ENCODE results near the gene SDHAF4.
A peak's percentile ranks its signal among the peaks of the same experiment; 100 is the strongest.
"Not testable (repeated sequence)": the region's sequence is repeated elsewhere in the genome, so short reads cannot be mapped to it uniquely, and the experiment has no call there.

The SDHAF4 gene

GRCh38 chr6:70566751-70567382 is at the start of gene SDHAF4:
Gene SDHAF4, plus strand, starts transcription at chr6:70566930. Its CDS starts 11 bp downstream, at chr6:70566941.
- H3K27ac ChIP-seq = peak within 1 kb of the TSS in 20 of 21 experiments; percentile 78 to 97 (median 91)
- peak within 1 kb of the TSS; percentile 54 to 93 (median 73) for H3K4me3 ChIP-seq

DNA sequence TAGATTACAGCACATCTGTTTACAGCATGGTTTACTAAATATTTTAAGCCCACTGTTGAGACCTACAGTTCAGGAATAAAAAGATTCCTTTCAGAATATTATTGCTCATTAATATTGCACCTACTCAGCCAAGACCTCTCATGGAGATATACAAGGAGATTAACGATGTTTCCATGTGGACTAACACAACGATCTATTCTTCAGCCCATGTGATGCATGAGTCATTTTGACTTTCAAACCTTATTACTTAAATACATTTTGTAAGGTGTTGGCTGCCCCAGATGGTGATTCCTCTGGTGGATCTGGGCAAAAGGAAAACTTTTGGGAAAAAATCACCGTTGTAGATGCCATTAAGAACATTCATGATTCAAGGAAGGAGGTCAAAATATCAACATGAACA is 48.0 kb upstream of the SDHAF4 start:
- Histone ChIP-seq H3K27ac (no peak overlapping the region), H3K4me3 (no peak overlapping the region)

DNA sequence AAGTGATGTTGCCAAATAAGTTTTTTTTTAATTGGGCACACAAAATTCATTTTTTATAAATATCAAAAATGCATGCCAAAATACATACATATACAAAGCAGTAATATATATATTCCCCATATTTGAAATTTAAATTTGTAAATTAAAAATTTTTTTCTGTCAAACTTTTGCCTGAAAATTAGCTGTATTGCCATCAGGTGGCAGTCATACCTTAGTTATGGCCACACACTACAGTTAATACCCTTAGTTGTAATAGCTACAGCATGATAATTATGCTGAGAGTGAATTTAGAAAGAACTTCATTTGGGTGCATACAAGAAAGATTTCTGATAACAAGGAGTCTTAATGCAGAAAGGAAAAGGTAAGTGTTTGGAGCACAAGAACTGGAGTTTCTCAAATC is 46.2 kb upstream of the SDHAF4 start:
- no peak overlapping the region for H3K27ac ChIP-seq
- no peak overlapping the region for H3K4me3 ChIP-seq

DNA sequence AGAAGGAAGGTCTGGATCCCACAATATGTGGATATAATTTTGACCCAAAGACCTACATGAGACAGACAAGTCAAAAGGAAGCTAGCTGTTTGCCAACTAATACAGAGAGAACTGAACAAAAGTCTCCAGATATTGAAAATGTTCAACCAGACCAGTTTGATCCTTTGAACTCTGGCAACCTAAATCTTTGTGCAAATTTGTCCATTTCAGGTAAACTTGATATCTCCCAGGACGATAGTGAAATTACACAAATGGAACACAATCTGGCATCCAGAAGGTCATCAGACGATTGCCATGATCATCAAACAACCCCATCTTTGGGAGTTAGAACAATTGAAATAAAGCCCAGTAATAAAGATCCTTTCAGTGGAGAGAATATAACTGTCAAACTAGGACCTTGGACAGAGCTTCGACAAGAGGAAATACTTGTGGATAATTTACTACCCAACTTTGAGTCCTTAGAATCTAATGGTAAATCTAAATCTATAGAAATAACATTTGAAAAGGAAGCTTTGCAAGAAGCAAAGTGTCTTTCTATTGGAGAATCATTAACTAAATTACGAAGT is 41.9 kb upstream of the SDHAF4 start:
- no peak overlapping the region for H3K4me3 ChIP-seq
- no peak overlapping the region for H3K27ac ChIP-seq

- H3K4me3 ChIP-seq = no peak overlapping the region
- H3K27ac ChIP-seq = no peak overlapping the region
Observed at GRCh38 chr6:70527071-70527737, 39.5 kb upstream of the SDHAF4 start.

- no peak overlapping the region for H3K27ac ChIP-seq
- H3K4me3 ChIP-seq = no peak overlapping the region
Observed at GRCh38 chr6:70530023-70530422, 36.7 kb upstream of the SDHAF4 start.

GRCh38 chr6:70531133-70531532 is 35.6 kb upstream of the SDHAF4 start:
- no peak overlapping the region for H3K27ac ChIP-seq
- H3K4me3 ChIP-seq = no peak overlapping the region

- H3K27ac ChIP-seq = no peak overlapping the region
- no peak overlapping the region for H3K4me3 ChIP-seq
Observed at GRCh38 chr6:70537266-70537665, 29.5 kb upstream of the SDHAF4 start.

GRCh38 chr6:70538376-70538775 is 28.4 kb upstream of the SDHAF4 start:
- H3K27ac ChIP-seq = no peak overlapping the region
- H3K4me3 ChIP-seq = no peak overlapping the region

- no peak overlapping the region for H3K27ac ChIP-seq
- no peak overlapping the region for H3K4me3 ChIP-seq
Observed at GRCh38 chr6:70547313-70547712, 19.4 kb upstream of the SDHAF4 start.

GRCh38 chr6:70547905-70548304 is 18.8 kb upstream of the SDHAF4 start:
- no peak overlapping the region for H3K27ac ChIP-seq
- no peak overlapping the region for H3K4me3 ChIP-seq

DNA sequence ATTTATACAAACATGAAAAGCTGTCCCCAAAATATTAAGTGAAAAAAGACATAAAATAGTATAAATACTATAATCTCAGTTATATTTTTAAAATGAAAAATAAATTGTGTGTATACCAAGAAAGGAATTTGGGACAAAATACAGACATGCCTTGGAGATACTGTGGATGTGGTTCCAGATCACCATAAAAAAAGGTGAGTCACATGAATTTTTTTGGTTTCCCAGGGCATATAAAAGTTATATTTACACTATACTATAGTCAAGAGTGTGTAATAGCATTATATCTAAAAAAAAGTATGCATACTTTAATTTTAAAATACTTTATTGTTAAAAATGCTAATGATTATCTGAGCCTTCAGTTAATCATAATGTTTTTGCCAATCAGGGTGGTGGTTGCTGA is 17.4 kb upstream of the SDHAF4 start:
- Histone ChIP-seq H3K27ac (no peak overlapping the region), H3K4me3 (no peak overlapping the region)

GRCh38 chr6:70551566-70551965 is 15.2 kb upstream of the SDHAF4 start:
- H3K27ac ChIP-seq = no peak overlapping the region
- no peak overlapping the region for H3K4me3 ChIP-seq

DNA sequence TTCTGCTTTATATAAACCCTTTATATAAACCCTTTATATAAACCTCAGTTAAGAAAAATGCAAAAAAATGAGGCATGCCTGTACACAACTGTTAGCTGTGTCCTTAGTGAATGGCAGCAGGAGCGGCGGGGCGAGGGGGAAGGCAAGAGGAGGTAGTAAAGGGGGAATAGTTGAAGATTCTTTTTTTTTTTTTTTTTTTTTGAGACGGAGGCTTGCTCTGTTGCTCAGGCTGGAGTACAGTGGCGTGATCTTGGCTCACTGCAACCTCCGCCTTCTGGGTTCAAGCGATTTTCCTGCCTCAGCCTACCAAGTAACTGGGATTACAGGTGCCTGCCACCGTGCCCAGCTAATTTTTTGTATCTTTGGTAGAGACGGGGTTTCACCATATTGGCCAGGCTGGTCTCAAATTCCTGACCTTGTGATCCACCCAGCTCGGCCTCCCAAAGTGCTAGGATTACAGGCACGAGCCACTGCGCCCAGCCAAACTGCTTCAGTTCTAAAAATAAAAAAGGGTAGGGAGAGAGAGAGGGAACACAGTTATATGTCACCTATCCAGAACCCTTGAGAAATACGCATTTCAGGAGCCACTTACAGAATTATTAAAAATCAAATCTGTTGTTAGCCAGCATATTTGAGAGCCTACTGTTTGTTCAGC is 14.3 kb upstream of the SDHAF4 start:
- not testable (repeated sequence) for H3K4me3 ChIP-seq, H3K27ac ChIP-seq

DNA sequence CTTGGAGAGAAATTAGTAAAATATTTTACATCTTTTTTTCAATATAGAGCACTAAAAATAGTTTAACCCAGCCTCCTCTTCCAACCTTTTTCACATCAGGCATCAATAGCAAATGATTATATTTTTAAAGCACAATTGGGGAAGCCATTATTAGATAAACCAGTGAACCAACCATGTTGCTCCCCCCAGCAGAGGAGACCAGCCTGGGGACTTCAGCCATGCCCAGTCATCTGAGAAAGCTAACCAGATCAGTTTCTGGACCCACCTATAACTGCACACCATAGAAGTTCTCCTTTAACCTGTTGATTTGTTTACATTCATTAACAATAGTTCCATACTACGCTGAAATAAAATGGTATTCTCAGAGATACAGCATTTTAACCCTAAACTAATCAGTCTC is 13.8 kb upstream of the SDHAF4 start:
- no peak overlapping the region for H3K27ac ChIP-seq
- H3K4me3 ChIP-seq = no peak overlapping the region

DNA sequence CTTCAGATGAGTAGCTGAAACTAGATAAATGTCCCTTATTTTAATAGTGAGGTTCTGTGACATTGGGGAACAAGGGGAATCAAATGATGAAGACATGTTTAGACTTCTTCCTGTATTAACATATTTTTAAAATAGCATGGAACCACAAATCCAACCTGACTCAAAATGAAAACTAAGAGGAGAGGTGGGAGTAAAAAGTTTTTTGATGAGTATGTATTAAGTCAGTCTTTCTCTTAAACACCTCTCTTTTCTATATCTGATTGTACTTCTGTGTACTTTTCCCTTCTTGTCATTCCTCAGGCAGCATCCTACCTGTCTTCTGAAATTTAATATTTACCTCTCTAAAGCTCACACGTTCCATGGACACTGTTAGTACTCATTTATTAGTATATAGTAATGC is 8.7 kb upstream of the SDHAF4 start:
- Histone ChIP-seq H3K4me3 (no peak overlapping the region), H3K27ac (no peak overlapping the region)

- not testable (repeated sequence) for H3K27ac ChIP-seq, H3K4me3 ChIP-seq
Observed at GRCh38 chr6:70562401-70562800, 4.3 kb upstream of the SDHAF4 start.

GRCh38 chr6:70563530-70563929 is 3.2 kb upstream of the SDHAF4 start:
- Histone ChIP-seq H3K4me3 (no peak overlapping the region), H3K27ac (no peak overlapping the region)

DNA sequence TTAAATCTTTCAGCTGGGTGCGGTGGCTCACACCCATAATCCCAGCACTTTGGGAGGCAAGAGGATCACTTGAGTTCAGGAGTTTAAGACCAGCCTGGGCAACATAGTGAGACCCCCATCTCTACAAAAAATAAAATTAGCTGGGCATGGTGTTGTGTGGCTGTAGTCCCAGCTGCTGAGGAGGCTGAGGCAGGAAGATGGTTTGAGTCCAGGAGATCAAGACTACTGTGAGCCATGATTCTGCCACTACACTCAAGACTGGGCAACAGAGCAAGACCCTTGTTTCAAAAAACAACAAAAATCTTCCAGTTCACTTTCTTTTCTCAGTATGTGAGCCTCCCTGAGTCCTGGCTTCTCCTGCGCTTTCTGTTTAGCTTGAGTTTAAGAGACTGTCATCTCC is 7.9 kb downstream of the SDHAF4 start:
- Histone ChIP-seq H3K4me3 (no peak overlapping the region), H3K27ac (no peak overlapping the region)

GRCh38 chr6:70575899-70576495 is 9.3 kb downstream of the SDHAF4 start:
- Histone ChIP-seq H3K4me3 (no peak overlapping the region), H3K27ac (no peak overlapping the region)

DNA sequence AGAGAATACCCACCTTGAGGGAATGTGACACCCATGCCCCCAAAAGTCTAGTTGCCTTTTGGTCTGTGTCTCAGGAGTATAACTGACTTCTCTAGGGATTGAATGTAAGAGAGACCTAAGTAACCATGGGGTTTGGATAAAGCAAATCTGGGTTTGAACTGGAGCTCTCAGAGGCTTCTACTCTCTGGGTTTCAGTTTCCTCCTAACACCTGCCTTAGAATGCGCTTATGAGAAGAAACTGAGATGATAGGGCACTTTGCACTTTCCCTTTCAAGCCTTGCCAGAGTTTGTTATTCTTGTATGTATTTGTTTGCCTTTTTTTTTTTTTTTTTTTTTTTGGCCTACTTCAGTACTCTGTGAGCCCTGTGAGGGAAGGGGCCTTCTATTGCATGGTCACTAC is 19.4 kb downstream of the SDHAF4 start:
- no peak overlapping the region for H3K4me3 ChIP-seq
- H3K27ac ChIP-seq = no peak overlapping the region
